Activated CD8-positive, alpha-beta memory T cell treated with anti-CD3 and anti-CD28 coated beads, Interleukin-2, amount 50 U/mL, for 1 hour (primary cell): Measurements from ENCODE around the gene CDC42BPA.
"Not testable (repeated sequence)": the region's sequence is repeated elsewhere in the genome, so short reads cannot be mapped to it uniquely, and the experiment has no call there.

Experiments used
- DNase-seq: peaks from one replicate; pipeline ENCODE4 v3.0.0-alpha.2; 2020; ENCODE audit errors: extremely low read depth

Gene CDC42BPA

DNA sequence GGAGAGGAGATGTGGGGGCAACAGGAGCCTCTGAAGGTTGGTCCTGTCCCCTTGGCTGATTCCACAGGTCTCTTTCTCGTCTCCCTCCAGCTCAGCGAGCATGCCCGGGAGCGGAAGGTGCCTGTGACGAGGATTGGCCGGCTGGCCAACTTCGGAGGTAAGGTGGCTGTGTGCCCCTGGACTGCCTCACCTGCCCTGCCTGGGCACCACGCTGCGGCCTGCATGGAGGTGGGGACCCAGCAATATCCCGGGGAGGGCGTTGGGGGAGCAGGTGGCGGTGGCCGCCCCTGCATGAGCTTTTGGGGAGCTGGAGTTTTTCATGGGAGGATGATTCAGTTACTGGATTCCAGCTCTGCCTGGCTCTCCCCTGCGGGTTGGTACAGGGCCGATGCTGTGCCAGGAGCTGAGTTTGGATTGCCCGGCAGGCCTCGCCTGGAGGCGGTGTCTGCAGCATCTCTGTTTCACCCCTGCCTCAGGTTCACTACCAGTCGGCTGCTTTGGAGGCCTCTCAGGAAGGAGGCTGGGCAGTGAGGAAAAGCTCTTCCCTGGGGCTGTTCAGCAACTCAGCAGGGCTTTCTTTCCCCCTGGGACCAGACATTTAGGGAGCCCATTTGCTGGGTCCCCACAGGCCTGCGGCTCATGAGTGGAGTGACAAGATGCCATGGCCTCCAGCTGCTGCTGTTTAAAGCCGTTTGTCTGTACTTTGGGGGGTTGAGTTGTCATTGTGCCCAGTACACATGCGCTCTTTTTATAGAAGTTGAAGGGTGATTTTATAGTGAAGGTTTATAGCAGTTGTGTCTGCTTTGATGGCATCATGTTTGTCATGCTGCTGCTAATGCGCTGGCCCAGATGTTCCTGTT lies 352.5 kb downstream of the CDC42BPA start:
- no peak for DNase-seq

GRCh38 chr1:226964611-226965486 lies 353.4 kb downstream of the CDC42BPA start:
- no peak for DNase-seq

DNA sequence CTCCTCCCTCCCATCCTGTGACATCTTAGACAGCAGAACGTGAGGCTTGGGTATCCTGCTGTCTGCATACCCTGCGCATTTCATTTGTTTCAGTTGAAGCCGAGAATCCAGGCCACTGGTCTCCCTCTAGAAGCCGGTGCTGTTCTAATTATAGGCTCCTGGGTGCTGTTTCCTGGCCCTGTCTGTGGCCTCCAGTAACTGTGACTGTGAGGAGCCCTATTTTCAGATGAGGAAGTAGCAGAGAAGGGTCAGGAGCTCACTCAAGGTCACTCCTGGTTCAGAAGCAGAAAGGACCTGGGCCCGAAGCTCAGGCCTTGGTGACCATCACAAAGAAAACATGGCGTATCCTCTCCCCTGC lies 354.2 kb downstream of the CDC42BPA start:
- no peak for DNase-seq

DNA sequence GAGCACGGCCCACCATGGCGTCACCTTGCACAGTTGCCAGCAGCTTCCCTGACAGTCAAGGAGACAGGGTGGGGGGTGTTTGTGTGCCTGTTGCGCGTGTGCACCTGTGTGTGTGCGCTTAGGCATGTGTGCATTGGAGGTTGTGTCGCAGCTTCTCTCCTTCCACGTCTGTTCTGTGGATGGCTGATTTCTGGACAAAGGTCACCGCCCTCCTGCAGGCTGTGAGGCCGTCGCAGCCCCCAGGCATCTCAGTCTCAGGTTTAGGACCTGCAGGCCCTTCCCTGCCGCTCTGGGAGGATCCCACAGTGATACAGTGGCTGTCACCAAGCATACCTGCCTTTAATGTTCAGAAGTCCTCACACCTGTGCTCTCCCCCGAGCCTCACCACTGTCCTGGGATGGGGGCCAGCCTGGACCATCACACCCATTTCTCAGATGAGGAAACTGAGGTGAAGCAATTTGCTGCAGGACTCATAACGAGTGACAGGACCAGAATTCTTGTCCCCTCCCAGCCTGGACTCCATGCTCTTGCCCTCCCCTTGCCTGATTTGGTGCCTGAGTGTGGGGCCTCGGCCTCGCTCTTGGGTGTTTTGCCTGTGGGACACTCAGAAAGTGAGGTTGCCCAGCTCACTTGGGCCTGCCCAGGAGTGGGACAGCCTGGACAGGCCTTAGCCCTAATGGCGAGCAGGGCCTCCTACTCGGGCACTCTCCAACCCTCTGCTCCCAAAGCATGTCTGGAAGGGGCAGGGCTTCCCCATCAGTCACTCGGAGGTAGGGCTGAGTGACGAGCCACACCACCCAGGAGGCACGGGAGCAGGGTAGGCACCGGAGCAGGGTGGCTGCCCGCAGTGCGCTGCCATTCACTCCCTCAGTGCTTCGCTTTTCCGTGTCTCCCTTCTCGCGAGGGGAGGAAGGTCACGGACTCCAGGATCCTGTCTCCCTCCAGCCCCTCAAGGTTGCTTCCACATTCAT lies 355.6 kb downstream of the CDC42BPA start:
- no peak for DNase-seq

- DNase-seq: no peak
These were observed 357.1 kb downstream of the CDC42BPA start for GRCh38 chr1:226960944-226961765.

GRCh38 chr1:226960256-226960655 lies 358.0 kb downstream of the CDC42BPA start:
- DNase-seq: no peak

GRCh38 chr1:226958300-226958699 lies 360.0 kb downstream of the CDC42BPA start:
- no peak for DNase-seq

GRCh38 chr1:226957714-226958113 lies 360.6 kb downstream of the CDC42BPA start:
- DNase-seq: no peak

DNA sequence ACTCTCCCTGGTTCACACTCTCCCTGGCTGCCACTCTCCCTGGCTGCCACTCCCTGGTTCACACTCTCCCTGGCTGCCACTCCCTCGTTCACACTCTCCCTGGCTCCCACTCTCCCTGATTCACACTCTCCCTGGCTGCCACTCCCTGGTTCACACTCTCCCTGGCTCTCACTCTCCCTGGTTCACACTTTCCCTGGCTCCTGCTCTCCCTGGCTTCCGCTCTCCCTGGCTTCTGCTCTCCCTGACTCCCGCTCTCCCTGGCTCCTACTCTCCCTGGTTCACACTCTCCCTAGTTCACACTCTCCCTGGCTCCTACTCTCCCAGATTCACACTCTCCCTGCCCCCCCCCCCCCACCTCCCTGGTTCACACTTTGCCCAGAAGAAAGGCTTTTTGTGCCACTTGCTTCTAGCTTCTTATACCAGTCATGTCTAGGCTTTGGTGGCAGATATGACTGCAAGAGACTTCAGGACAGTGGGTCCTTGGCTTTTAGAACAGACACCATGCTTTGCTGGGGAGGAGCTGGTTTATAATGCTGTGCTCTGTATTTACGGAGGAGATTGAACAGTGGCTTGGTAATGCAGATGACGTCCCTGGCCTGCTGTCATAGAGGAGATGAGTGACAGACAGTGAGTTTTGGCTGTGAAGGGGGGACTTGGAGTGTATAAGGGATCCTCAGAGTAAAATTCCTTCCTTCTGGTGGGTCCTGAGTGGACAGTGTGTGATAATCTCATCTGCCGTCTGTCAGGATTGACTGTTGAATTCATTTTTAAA lies 361.2 kb downstream of the CDC42BPA start:
- DNase-seq: no peak

DNA sequence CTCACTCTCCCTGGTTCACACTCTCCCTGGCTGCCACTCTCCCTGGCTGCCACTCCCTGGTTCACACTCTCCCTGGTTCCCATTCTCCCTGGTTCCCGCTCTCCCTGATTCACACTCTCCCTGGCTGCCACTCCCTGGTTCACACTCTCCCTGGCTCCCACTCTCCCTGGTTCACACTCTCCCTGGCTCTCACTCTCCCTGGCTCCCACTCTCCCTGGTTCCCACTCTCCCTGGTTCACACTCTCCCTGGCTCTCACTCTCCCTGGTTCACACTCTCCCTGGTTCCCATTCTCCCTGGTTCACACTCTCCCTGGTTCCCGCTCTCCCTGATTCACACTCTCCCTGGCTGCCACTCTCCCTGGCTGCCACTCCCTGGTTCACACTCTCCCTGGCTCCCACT lies 362.4 kb downstream of the CDC42BPA start:
- not testable (repeated sequence) for DNase-seq

DNA sequence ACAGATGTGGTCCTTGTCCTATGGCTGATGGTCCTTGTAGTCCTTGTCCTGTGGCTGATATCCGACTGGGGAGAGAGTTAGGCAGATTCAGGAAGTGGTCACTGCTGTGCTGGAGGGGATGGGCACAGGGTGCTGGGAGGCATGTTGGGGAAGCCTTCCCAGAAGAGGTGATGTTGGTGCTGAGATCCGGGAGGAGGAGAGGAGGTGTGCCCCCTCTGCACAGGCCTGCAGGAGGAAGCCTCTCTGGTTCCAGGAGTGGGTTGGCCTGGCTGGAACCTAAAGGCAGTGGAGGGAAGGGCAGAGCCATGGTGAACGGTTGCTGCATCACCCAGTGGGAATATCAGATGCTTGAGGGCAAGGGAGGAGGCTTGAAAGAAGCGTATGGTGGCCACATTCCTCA lies 363.5 kb downstream of the CDC42BPA start:
- no peak for DNase-seq

DNA sequence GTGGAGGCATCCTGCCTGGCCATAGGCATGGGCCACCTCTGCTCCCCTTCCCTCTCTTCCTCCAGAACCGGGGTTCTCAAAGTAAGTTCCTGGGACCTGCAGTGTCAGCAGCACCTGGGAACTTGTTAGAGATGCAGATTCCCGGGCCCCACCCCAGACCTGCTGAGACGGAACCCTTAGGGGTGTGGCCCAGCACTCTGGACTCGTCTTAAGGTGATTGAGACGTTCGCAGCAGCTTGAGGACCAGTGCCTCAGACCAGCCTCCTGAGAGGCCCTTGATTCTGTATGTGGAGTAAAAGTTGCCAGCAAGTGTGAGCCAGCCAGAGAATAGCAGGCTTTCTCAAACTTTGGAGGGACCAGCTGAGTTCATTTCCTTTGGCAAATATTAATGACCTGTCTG lies 364.0 kb downstream of the CDC42BPA start:
- DNase-seq: no peak

- DNase-seq: no peak
These were observed 365.0 kb downstream of the CDC42BPA start for GRCh38 chr1:226953175-226953800.

DNA sequence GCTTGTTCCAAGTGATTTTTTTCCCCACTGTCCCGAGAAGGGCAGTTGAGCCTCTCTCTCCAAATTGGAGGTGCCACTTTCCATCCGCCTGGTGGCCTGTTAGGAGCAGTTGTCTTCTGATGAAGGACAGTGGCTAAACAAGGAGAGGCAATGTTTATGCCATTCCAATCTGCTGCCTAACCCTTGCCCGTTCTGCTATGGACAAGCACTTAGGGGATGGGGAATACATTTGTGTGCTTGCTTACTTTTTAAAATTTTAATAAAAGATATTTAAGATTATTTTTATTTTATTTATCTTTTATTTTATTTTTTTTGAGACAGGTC lies 366.2 kb downstream of the CDC42BPA start:
- DNase-seq: no peak

DNA sequence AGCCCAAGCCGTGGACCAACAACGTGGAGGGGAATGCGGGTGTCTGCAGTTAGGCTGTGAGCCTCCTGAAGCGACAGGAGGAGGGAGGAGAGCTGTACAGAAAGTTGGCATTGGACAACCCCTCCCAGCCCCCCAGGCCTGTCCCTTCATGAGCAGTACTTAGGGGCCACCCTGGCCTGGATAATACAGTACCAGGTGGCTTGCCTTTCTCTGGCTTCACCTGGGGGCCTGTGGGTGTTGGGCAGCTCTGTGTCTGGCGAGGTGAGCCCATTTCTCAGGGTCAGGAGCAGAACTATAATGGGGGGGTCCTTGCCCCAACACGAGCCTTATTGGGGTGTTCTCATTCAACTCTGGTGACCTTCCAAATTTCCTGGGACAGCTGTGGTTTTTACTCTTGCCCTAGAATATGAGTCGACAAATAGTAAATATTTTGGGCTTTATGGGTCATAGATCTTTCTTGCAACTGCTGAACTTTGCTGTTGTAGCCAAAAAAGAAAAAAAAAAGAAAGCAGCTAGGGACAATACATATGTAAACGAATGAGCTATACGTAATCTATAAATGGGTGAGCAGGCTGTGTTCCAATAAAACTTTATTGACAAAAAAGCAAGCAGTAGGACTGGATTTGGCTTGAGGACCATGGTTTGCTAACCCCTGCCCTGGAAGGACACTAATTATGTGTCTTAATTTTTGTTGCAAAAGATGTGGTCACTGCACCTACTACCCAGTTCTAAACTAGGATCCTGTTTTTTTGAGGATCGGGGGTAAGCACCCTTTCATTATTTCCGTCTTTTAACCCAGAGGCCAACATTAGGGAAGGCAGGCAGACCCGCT lies 366.8 kb downstream of the CDC42BPA start:
- DNase-seq: no peak

GRCh38 chr1:226950871-226951270 lies 367.4 kb downstream of the CDC42BPA start:
- DNase-seq: no peak

DNA sequence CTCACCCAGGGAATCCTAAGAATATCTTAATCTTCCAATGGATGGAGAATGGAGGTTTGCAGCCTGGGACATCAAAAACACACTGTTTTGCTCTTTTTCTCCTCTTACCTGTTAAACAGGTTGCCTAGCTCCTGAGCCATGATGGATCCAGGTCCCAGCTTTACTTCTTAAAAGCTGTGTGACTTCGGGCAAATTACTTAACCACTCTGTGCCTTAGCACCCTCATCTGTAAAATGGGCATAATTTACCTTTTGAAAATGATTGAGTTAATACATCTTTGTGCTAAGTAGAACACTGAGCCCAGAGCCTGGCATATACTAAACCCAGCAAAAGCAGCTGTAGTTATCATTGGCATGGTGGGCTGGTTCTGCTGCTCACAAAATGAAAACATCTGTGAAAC lies 368.0 kb downstream of the CDC42BPA start:
- DNase-seq: no peak

- no peak for DNase-seq
These were observed 368.9 kb downstream of the CDC42BPA start for GRCh38 chr1:226949401-226949800.

DNA sequence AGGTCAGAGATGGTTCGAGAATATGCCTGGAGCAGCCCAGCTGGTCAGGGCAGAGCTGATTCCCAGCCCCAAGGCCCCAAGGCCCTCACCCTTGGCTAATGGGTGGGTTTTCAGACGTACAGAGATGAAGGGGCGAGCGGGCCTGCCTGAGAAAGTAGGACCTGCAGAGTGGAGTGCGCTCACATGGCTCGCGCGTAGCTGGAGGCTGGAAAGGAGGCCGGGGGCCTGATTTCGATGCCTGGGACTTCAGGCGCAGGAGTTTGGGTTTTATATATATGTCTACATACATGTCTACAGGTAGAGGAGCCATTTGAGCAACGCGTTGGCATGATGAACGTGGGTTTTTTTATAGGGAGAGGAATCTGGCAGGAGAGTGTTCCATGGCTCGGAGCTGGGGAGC lies 369.3 kb downstream of the CDC42BPA start:
- no peak for DNase-seq
